ENCODE data around the gene DNAJC18.
"Not testable (repeated sequence)": the region's sequence is repeated elsewhere in the genome, so short reads cannot be mapped to it uniquely, and the experiment has no call there.

DNAJC18 gene

DNA sequence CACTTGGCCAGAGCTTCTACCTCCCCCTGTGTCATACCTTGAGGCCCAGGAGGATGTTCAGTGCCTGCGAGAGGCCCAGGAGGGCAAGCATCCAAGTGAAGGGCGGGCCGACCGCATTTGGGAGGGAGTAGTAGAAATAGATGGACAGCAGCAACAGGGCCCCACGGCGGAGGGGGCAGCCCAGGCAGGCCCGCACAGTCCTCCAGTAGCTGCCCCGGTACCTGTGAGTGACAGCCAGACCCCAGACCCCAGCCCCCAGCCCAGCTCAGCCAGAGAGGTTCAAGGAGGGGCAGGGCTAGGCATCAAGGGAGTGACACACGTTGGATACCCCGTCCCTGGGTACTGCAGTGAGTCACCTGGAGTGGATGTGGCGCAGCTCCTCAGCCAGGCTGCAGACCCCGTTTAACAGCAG, 41.8 kb upstream of the DNAJC18 start:
- peak; percentile 39 for DNase-seq (ENCODE audit: low read depth)
- H3K4me3 ChIP-seq (ENCODE audit: low read depth, low read length): peak overlapping the region; percentile 75
- TF ChIP-seq, protein P1, sequence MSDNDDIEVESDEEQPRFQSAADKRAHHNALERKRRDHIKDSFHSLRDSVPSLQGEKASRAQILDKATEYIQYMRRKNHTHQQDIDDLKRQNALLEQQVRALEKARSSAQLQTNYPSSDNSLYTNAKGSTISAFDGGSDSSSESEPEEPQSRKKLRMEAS (IDR thresholded peaks at IDR 0.05; ENCODE audit: low read depth, low read length): no peak
- TF ChIP-seq, protein P2, sequence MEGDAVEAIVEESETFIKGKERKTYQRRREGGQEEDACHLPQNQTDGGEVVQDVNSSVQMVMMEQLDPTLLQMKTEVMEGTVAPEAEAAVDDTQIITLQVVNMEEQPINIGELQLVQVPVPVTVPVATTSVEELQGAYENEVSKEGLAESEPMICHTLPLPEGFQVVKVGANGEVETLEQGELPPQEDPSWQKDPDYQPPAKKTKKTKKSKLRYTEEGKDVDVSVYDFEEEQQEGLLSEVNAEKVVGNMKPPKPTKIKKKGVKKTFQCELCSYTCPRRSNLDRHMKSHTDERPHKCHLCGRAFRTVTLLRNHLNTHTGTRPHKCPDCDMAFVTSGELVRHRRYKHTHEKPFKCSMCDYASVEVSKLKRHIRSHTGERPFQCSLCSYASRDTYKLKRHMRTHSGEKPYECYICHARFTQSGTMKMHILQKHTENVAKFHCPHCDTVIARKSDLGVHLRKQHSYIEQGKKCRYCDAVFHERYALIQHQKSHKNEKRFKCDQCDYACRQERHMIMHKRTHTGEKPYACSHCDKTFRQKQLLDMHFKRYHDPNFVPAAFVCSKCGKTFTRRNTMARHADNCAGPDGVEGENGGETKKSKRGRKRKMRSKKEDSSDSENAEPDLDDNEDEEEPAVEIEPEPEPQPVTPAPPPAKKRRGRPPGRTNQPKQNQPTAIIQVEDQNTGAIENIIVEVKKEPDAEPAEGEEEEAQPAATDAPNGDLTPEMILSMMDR (IDR thresholded peaks at IDR 0.05; ENCODE audit: low read depth, low read length): no peak
- TF ChIP-seq MYC (IDR thresholded peaks at IDR 0.05; ENCODE audit: low read depth, low read length): no peak
- TF ChIP-seq POLR2A (IDR thresholded peaks at IDR 0.05; ENCODE audit: extremely low read depth, insufficient read length): no peak

DNA sequence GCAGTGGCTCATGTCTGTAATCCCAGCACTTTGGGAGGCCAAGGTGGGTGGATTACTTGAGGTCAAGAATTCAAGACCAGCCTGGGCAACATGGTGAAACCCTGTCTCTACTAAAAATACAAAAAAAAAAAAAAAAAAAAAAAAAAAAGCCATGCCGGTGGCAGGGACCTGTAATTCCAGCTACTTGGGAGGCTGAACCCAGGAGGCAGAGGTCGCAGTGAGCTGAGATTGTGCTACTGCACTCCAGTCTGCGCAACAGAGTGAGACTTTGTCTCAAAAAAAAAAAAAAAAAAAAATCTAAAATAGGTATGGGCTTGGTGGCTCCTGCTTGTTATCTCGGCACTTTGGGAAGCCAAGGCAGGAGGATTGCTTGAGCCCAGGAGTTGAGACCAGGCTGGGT, 40.4 kb upstream of the DNAJC18 start:
- H3K4me3 ChIP-seq (ENCODE audit: low read depth, low read length); DNase-seq (ENCODE audit: low read depth): not testable (repeated sequence)

DNA sequence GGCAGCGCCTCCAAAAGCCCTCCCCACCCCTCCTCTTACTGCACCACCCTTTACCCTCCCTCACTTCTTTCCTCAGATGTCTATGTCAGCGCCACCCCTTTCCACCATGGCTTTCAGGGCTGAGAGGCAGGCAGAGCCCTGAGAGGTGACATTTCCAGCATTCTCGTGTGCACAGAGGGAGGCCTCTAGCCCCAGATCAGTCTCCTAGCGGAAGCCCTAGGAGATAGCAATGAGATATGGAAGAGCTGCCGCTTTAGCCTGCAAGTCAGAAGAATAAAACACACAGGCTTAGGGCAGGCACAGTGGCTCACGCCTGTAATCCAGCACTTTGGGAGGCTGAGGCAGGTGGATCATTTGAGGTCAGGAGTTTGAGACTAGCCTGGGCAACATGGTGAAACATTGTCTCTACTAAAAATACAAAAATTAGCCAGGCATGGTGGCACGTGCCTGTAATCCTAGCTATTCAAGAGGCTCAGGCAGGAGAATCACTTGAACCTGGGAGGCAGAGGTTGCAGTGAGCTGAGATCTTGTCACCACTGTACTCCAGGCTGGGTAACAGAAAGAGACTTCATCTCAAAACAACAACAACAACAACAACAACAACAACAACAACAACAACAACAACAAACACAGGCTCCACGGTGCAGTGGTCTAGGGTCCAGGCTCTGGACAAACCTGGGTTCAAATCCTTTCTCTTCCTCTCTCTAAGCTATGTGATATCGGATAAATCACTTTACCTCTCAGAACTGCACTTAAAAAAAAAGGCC, 39.5 kb upstream of the DNAJC18 start:
- H3K4me3 ChIP-seq (ENCODE audit: low read depth, low read length): peak overlapping the region; percentile 21
- not testable (repeated sequence) for DNase-seq (ENCODE audit: low read depth)

DNA sequence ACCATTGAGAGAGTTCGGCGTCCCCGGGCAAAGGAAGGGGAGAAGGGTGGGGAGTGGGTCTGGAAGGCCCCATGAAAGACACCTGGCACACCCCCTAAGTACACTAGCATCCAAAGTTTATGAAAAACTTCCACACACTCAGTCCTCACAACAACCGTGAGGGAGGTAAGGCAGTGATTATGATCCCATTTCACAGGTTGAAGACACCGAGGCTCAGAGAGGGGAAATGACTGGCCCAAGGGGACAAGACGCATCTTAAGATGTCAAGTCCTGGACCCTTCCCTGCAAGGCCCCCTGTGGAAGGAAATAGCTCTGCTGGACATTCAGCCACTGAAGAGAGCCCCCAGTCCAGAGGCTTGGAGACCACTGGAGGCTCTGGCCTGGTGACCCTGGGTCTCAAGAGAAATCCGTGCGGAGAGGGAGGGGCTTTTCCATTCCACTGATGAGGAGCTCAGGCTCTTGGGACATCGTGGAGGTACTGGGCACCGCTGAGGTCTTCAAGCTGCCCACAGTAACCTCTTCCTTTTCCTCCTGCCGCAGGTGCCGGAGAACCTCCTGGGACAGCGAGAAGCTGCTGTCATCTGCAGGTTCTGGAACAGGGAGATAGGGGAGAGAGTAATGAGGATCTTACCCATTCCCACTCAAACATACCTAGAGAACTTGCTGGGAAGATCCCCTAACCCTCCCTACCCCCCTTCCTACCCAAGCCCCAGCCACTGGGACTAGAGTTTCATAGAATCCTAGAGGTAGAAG, 36.7 kb upstream of the DNAJC18 start:
- no peak for TF ChIP-seq POLR2A (IDR thresholded peaks at IDR 0.05; ENCODE audit: extremely low read depth, insufficient read length)
- no peak for TF ChIP-seq MYC (IDR thresholded peaks at IDR 0.05; ENCODE audit: low read depth, low read length)
- TF ChIP-seq, protein P2 (IDR thresholded peaks at IDR 0.05; ENCODE audit: low read depth, low read length): no peak
- TF ChIP-seq, protein P1 (IDR thresholded peaks at IDR 0.05; ENCODE audit: low read depth, low read length): no peak
- peak; percentile 38 for DNase-seq (ENCODE audit: low read depth)
- H3K4me3 ChIP-seq (ENCODE audit: low read depth, low read length): no peak overlapping the region

DNA sequence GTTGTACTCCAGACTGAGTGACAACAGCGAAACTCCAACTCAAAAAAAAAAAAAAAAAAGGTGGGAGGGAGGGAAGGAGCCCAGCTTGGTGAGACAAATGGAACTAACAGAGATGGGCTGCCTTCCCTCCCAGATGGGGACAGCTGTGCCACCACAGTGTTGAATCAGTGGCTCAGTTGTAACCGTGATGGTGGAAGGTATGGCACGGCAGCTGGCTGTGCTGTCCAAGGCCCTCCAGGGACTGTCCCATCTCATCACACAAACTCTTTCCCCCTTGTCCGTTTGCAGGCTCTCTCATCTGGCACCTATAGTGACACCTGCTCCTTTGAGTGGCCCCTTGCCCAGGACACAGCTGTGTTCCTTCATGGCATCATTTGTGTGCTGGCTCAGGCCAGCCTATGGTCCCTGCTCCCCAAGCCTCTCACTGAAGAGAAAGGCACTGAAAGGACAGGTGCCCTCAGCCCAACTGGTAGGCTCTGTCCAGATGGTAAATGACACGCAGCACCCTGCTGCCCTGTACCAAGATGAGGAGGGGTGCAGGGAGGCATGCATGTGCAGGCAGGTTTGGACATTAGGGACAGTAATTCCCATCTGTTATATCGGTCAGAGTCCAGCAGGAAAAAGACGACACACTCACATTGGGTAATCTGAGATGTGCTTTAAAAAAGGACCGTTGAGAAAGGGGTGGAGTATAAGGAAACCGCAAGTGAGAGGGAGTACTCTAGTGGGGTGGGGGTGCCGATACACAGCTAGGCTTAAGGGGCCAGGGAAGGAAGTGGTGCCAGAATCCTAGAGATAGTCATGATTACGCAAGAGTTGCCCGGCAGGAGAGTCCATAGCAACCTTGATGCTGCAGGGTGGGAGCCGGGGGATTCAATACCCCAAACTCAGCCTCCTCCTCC, 35.8 kb upstream of the DNAJC18 start:
- peak; percentile 11 for TF ChIP-seq POLR2A (IDR thresholded peaks at IDR 0.05; ENCODE audit: extremely low read depth, insufficient read length)
- TF ChIP-seq, protein P1 (IDR thresholded peaks at IDR 0.05; ENCODE audit: low read depth, low read length): no peak
- peak; percentile 98 for DNase-seq (ENCODE audit: low read depth)
- H3K4me3 ChIP-seq (ENCODE audit: low read depth, low read length): peak overlapping the region; percentile 27

DNA sequence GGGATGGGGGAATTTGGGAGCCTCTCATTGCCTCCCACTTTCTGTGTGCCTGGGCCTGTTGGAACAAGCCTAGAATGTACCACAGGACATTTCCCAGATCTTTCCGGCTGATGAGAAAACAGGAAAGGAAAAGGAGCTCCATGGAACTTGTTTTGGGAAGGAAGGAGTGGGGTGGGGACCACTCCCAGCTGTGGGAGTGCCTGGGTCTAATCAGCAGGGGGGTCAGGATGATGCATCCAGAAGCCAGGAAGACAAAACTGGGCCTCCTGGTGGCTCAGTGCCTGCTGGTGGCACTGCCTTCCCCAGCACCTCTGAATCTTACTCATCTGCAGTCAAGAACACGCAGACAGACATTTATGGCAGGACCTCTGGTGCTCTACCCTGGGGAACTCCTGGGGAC, 34.2 kb upstream of the DNAJC18 start:
- TF ChIP-seq, protein P2 (IDR thresholded peaks at IDR 0.05; ENCODE audit: low read depth, low read length): no peak
- no peak overlapping the region for H3K4me3 ChIP-seq (ENCODE audit: low read depth, low read length)
- DNase-seq (ENCODE audit: low read depth): peak; percentile 61

DNA sequence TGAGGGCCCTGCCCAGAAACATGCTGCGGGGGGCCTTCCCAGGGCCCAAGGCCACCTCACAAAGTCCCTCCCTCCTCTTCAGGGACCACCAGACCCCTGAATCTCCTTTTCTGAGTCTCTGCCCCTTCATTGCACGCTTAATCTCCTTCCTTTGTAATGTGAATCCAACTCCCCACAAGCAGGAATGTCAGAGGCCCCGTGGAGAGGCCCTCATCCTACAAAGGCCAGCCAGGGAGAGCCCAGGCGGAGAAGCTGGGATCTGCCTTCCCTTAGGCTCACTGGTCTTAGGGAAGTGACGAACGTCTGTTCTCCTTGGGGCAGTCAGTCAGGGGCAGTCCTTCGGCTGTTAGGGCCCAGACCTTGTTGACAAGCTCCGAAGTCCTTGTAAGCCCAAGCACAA, 33.8 kb upstream of the DNAJC18 start:
- TF ChIP-seq MYC (IDR thresholded peaks at IDR 0.05; ENCODE audit: low read depth, low read length): no peak
- TF ChIP-seq, protein P1 (IDR thresholded peaks at IDR 0.05; ENCODE audit: low read depth, low read length): no peak
- TF ChIP-seq, protein P2 (IDR thresholded peaks at IDR 0.05; ENCODE audit: low read depth, low read length): no peak
- TF ChIP-seq POLR2A (IDR thresholded peaks at IDR 0.05; ENCODE audit: extremely low read depth, insufficient read length): no peak
- DNase-seq (ENCODE audit: low read depth): no peak
- no peak overlapping the region for H3K4me3 ChIP-seq (ENCODE audit: low read depth, low read length)
